Measurements from ENCODE around the gene AFAP1L1. TPM values are rescaled to one million over a fixed set of nuclear protein-coding genes. Genes with fewer than 3 reads are reported as not detected.

The AFAP1L1 gene
- total and polyA plus RNA-seq, 9 donors, result 66.4 to 104 (median 84.9) TPM

- no peaks in the 10 kb centered on the region for H3K9me3 ChIP-seq (replicated peaks; ENCODE audit: control insufficient read depth, low read depth, low read length)
- peak; percentile 74 for DNase-seq
- WGBS (ENCODE audit: insufficient coverage), result 37% methylated on average over 11 of the region's 14 CpGs
- no peak overlapping the region for H3K27ac ChIP-seq (ENCODE audit: low read length)
- H3K27me3 ChIP-seq (ENCODE audit: control insufficient read depth, insufficient read depth, low read length), result no peaks in the 10 kb centered on the region
- H3K4me1 ChIP-seq (ENCODE audit: control insufficient read depth, insufficient read depth, low read length), result peaks cover 30% of the 10 kb centered on the region
- H3K36me3 ChIP-seq (ENCODE audit: control insufficient read depth, insufficient read depth, low read length), result peaks cover 6% of the 10 kb centered on the region
- H3K4me3 ChIP-seq (ENCODE audit: low read length), result no peak overlapping the region
Measured at GRCh38 chr5:149367249-149367971, 95.8 kb downstream of the AFAP1L1 start.

DNA sequence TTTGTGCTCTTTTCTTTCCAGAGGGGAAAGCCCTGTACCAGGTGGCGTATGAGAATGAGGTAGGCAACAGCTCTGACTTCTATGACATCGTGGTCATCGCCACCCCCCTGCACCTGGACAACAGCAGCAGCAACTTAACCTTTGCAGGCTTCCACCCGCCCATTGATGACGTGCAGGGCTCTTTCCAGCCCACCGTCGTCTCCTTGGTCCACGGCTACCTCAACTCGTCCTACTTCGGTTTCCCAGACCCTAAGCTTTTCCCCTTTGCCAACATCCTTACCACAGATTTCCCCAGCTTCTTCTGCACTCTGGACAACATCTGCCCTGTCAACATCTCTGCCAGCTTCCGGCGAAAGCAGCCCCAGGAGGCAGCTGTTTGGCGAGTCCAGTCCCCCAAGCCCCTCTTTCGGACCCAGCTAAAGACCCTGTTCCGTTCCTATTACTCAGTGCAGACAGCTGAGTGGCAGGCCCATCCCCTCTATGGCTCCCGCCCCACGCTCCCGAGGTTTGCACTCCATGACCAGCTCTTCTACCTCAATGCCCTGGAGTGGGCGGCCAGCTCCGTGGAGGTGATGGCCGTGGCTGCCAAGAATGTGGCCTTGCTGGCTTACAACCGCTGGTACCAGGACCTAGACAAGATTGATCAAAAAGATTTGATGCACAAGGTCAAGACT is 96.5 kb downstream of the AFAP1L1 start:
- no peak overlapping the region for H3K4me3 ChIP-seq (ENCODE audit: low read length)
- H3K27me3 ChIP-seq (ENCODE audit: control insufficient read depth, insufficient read depth, low read length), result no peaks in the 10 kb centered on the region
- no peaks in the 10 kb centered on the region for H3K9me3 ChIP-seq (replicated peaks; ENCODE audit: control insufficient read depth, low read depth, low read length)
- no peak overlapping the region for H3K27ac ChIP-seq (ENCODE audit: low read length)
- peaks cover 37% of the 10 kb centered on the region for H3K4me1 ChIP-seq (ENCODE audit: control insufficient read depth, insufficient read depth, low read length)
- WGBS (ENCODE audit: insufficient coverage), result 88% methylated on average over 21 of the region's 22 CpGs
- peaks cover 8% of the 10 kb centered on the region for H3K36me3 ChIP-seq (ENCODE audit: control insufficient read depth, insufficient read depth, low read length)
- no peak for DNase-seq

- WGBS (ENCODE audit: insufficient coverage), result no CpG with 5 or more reads among the region's 2 CpGs
- peak overlapping the region; percentile 82 for H3K27ac ChIP-seq (ENCODE audit: low read length)
- no peak for DNase-seq
- peak overlapping the region; percentile 8 for H3K4me3 ChIP-seq (ENCODE audit: low read length)
- H3K27me3 ChIP-seq (ENCODE audit: control insufficient read depth, insufficient read depth, low read length), result no peaks in the 10 kb centered on the region
- no peaks in the 10 kb centered on the region for H3K9me3 ChIP-seq (replicated peaks; ENCODE audit: control insufficient read depth, low read depth, low read length)
- peaks cover 53% of the 10 kb centered on the region for H3K4me1 ChIP-seq (ENCODE audit: control insufficient read depth, insufficient read depth, low read length)
- H3K36me3 ChIP-seq (ENCODE audit: control insufficient read depth, insufficient read depth, low read length), result peaks cover 22% of the 10 kb centered on the region
Measured at GRCh38 chr5:149370878-149371277, 99.2 kb downstream of the AFAP1L1 start.

DNA sequence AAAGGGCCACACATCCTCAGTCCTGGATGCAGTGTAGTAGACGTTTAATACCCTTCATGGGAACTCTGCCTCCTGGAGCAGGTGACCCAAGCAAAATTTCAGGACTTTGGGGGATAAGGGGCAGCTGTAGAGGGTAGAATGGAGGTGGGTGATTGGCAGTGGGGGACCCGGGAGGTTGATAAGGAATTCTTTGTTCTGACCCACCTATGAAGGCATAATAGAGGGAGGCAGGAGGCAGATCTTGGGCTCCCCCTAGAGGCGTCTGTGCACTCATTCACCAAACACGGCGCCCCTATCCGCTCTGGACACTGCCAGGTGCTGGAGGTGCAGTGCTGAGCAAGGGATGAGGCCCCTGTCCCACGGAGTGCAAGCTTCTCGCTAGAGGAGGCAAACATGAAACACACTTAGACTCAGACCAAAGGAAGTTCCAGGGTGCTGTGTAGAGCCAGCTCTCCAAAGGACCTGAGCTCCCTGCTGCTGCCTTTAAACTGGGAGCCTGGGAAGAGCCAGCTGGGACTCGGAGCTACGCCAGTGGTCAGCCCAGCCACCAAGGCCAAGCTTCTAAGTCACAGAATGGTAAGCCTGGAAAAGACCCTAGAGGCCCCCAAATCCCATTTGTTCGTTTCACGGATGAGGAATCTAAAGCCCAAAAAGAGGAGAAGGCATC is 99.8 kb downstream of the AFAP1L1 start:
- H3K27ac ChIP-seq (ENCODE audit: low read length), result peak overlapping the region; percentile 82
- H3K4me1 ChIP-seq (ENCODE audit: control insufficient read depth, insufficient read depth, low read length), result peaks cover 57% of the 10 kb centered on the region
- no peaks in the 10 kb centered on the region for H3K27me3 ChIP-seq (ENCODE audit: control insufficient read depth, insufficient read depth, low read length)
- H3K9me3 ChIP-seq (replicated peaks; ENCODE audit: control insufficient read depth, low read depth, low read length), result no peaks in the 10 kb centered on the region
- peak overlapping the region; percentile 8 for H3K4me3 ChIP-seq (ENCODE audit: low read length)
- 44% methylated on average over 10 of the region's 12 CpGs for WGBS (ENCODE audit: insufficient coverage)
- peaks cover 24% of the 10 kb centered on the region for H3K36me3 ChIP-seq (ENCODE audit: control insufficient read depth, insufficient read depth, low read length)
- peak; percentile 59 for DNase-seq

GRCh38 chr5:149372076-149372795 is 100.6 kb downstream of the AFAP1L1 start:
- H3K27me3 ChIP-seq (ENCODE audit: control insufficient read depth, insufficient read depth, low read length), result no peaks in the 10 kb centered on the region
- WGBS (ENCODE audit: insufficient coverage), result 10% methylated on average over 3 of the region's 4 CpGs
- DNase-seq, result peak; percentile 60
- H3K9me3 ChIP-seq (replicated peaks; ENCODE audit: control insufficient read depth, low read depth, low read length), result no peaks in the 10 kb centered on the region
- peaks cover 25% of the 10 kb centered on the region for H3K36me3 ChIP-seq (ENCODE audit: control insufficient read depth, insufficient read depth, low read length)
- H3K27ac ChIP-seq (ENCODE audit: low read length), result peak overlapping the region; percentile 82
- H3K4me1 ChIP-seq (ENCODE audit: control insufficient read depth, insufficient read depth, low read length), result peaks cover 60% of the 10 kb centered on the region
- no peak overlapping the region for H3K4me3 ChIP-seq (ENCODE audit: low read length)

GRCh38 chr5:149372932-149373331 is 101.3 kb downstream of the AFAP1L1 start:
- no peaks in the 10 kb centered on the region for H3K9me3 ChIP-seq (replicated peaks; ENCODE audit: control insufficient read depth, low read depth, low read length)
- peaks cover 25% of the 10 kb centered on the region for H3K36me3 ChIP-seq (ENCODE audit: control insufficient read depth, insufficient read depth, low read length)
- no CpG with 5 or more reads among the region's 3 CpGs for WGBS (ENCODE audit: insufficient coverage)
- no peak for DNase-seq
- H3K4me3 ChIP-seq (ENCODE audit: low read length), result no peak overlapping the region
- H3K4me1 ChIP-seq (ENCODE audit: control insufficient read depth, insufficient read depth, low read length), result peaks cover 56% of the 10 kb centered on the region
- peak overlapping the region; percentile 20 for H3K27ac ChIP-seq (ENCODE audit: low read length)
- no peaks in the 10 kb centered on the region for H3K27me3 ChIP-seq (ENCODE audit: control insufficient read depth, insufficient read depth, low read length)

DNA sequence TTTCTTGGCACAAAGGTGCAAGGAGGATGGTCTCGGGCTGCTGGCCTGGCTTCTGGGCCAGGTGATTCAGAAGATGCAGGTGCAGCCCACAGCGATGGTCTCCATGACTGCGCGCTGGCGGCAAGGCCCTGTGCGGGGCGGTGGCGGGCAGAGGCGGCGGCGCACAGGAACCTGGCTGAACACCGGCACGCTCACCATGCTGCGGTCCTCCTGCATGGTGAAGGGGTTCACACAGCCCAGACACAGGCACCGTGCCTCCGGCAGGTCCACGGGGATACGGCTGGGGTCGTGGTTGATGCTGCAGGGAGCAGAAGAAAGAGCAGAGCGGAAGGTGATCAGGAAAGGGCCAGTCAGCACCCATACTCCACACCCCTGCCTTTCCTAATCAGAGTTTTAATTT is 102.6 kb downstream of the AFAP1L1 start:
- H3K4me3 ChIP-seq (ENCODE audit: low read length), result no peak overlapping the region
- WGBS (ENCODE audit: insufficient coverage), result 93% methylated on average over 18 of the region's 20 CpGs
- H3K36me3 ChIP-seq (ENCODE audit: control insufficient read depth, insufficient read depth, low read length), result peaks cover 25% of the 10 kb centered on the region

GRCh38 chr5:149374801-149375200 is 103.1 kb downstream of the AFAP1L1 start:
- WGBS (ENCODE audit: insufficient coverage), result no CpG with 5 or more reads among the region's 3 CpGs
- no peaks in the 10 kb centered on the region for H3K9me3 ChIP-seq (replicated peaks; ENCODE audit: control insufficient read depth, low read depth, low read length)
- H3K4me1 ChIP-seq (ENCODE audit: control insufficient read depth, insufficient read depth, low read length), result peaks cover 68% of the 10 kb centered on the region
- H3K36me3 ChIP-seq (ENCODE audit: control insufficient read depth, insufficient read depth, low read length), result peaks cover 25% of the 10 kb centered on the region
- peak overlapping the region; percentile 7 for H3K27ac ChIP-seq (ENCODE audit: low read length)
- H3K4me3 ChIP-seq (ENCODE audit: low read length), result no peak overlapping the region
- H3K27me3 ChIP-seq (ENCODE audit: control insufficient read depth, insufficient read depth, low read length), result no peaks in the 10 kb centered on the region
- DNase-seq, result no peak

More for the DNA sequence above, 102.6 kb downstream of the AFAP1L1 start:
- H3K9me3 ChIP-seq (replicated peaks; ENCODE audit: control insufficient read depth, low read depth, low read length), result no peaks in the 10 kb centered on the region
- no peak for DNase-seq
- H3K27me3 ChIP-seq (ENCODE audit: control insufficient read depth, insufficient read depth, low read length), result no peaks in the 10 kb centered on the region
- H3K27ac ChIP-seq (ENCODE audit: low read length), result peak overlapping the region; percentile 7
- H3K4me1 ChIP-seq (ENCODE audit: control insufficient read depth, insufficient read depth, low read length), result peaks cover 63% of the 10 kb centered on the region

DNA sequence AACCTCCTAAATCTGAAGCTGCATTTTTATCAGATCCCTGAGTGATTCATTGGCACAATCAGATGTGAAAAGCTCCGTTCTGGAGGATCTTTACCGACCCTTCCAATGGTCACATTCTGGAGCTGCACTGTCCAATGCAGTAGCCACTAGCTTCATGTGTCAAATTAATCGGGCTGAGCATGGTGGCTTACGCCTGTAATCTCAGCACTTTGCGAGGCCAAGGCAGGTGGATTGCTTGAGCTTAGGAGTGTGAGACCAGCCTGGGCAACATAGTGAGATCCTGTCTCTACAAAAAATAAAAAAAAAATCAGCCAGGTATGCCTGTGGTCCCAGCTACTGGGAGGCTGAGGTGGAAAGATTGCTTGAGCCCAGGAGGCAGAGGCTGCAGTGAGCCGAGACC is 103.8 kb downstream of the AFAP1L1 start:
- H3K9me3 ChIP-seq (replicated peaks; ENCODE audit: control insufficient read depth, low read depth, low read length), result no peaks in the 10 kb centered on the region
- H3K36me3 ChIP-seq (ENCODE audit: control insufficient read depth, insufficient read depth, low read length), result peaks cover 25% of the 10 kb centered on the region
- no peak for DNase-seq
- no peaks in the 10 kb centered on the region for H3K27me3 ChIP-seq (ENCODE audit: control insufficient read depth, insufficient read depth, low read length)
- peaks cover 69% of the 10 kb centered on the region for H3K4me1 ChIP-seq (ENCODE audit: control insufficient read depth, insufficient read depth, low read length)
- H3K4me3 ChIP-seq (ENCODE audit: low read length), result no peak overlapping the region
- WGBS (ENCODE audit: insufficient coverage), result 43% methylated on average over 1 of the region's 6 CpGs
- H3K27ac ChIP-seq (ENCODE audit: low read length), result no peak overlapping the region

DNA sequence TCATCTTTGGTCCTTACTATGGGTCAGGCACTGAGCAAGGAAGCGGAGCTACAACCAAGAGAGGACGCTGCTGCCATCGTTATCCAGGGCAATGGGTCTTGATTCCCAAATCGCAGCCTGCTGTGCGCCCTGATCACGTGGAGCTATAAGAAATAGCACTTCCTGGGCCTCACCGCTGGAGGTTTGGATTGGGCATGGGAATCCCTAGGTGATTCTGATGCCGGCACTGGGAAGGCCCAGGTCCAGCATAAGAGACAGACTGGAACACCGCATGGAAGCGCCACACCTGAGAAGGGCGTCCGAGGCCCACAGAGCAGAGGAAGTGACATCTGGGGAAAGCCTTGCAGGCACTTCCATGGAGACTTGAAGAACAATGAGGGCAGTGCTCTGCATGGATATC is 104.4 kb downstream of the AFAP1L1 start:
- no peak overlapping the region for H3K4me3 ChIP-seq (ENCODE audit: low read length)
- H3K9me3 ChIP-seq (replicated peaks; ENCODE audit: control insufficient read depth, low read depth, low read length), result no peaks in the 10 kb centered on the region
- DNase-seq, result no peak
- peak overlapping the region; percentile 49 for H3K27ac ChIP-seq (ENCODE audit: low read length)
- H3K4me1 ChIP-seq (ENCODE audit: control insufficient read depth, insufficient read depth, low read length), result peaks cover 69% of the 10 kb centered on the region
- H3K36me3 ChIP-seq (ENCODE audit: control insufficient read depth, insufficient read depth, low read length), result peaks cover 22% of the 10 kb centered on the region
- no peaks in the 10 kb centered on the region for H3K27me3 ChIP-seq (ENCODE audit: control insufficient read depth, insufficient read depth, low read length)
- WGBS (ENCODE audit: insufficient coverage), result 94% methylated on average over 11 of the region's 12 CpGs

Measured in muscle of leg (tissue), 11 donors.